ENCODE results near the gene JAKMIP1. TPM values are rescaled to one million over a fixed set of nuclear protein-coding genes. Genes with fewer than 3 reads are reported as not detected.

Gene JAKMIP1
- total RNA-seq, 1 donor from 2014 or later, result 0.54 TPM

DNA sequence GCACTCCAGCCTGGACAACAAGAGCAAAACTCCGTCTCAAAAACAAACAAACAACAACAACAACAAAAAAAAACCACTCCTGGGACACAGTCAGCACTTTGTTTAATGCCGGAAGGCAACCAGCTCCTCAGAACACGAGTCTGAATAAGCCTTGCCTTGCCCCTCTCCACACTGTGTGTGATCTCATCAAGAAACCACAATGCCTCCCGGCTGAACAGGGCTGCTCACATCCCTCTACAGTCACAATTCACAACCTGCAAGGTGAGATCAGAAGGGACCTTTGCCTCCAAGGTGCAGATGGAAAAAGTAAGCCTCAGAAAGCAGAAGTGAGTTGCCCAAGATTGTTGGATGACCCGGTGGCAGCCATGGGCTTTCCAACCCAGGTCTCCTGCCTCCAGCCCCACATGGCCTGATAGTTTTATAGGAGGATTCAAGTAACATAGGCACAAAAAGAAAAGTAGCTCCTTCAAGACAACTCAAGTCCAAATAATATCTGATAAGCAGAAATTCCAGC is 80.8 kb downstream of the JAKMIP1 start:
- Mint-ChIP-seq H3K9me3 (no peaks in the 10 kb centered on the region), H3K36me3 (ENCODE audit: low read depth) (no peaks in the 10 kb centered on the region), H3K27me3 (ENCODE audit: low read depth) (peaks cover 25% of the 10 kb centered on the region), H3K4me1 (no peaks in the 10 kb centered on the region), H3K4me3 (no peak overlapping the region), H3K27ac (ENCODE audit: unreplicated experiment) (no peak overlapping the region)
- TF ChIP-seq CTCF (conservative IDR thresholded peaks at IDR 0.05), result no peak
- DNase-seq (ENCODE audit: low read depth, low spot score), result no peak

DNA sequence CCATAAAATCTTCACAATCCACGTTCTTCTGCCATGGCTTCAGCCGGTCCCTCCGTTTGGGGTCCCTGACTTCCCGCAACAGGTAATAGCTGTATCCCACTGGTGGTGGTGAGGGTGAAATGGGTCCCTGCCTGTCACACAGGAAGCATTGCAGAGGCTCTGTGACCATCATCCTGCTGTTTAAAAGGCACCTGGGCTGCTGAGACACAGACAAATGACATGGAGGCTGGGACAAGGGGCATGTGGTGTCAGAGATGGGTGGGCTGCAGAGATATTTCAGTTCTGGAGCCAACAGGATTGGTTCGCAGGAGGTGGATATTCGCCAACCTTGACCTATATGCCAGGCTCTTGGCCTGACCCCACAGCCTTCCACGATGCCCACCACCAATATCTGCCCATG is 82.1 kb downstream of the JAKMIP1 start:
- no peak overlapping the region for H3K27ac Mint-ChIP-seq (ENCODE audit: unreplicated experiment)
- TF ChIP-seq CTCF (conservative IDR thresholded peaks at IDR 0.05), result no peak
- no peaks in the 10 kb centered on the region for H3K36me3 Mint-ChIP-seq (ENCODE audit: low read depth)
- H3K4me3 Mint-ChIP-seq, result no peak overlapping the region
- H3K4me1 Mint-ChIP-seq, result no peaks in the 10 kb centered on the region
- no peak for DNase-seq (ENCODE audit: low read depth, low spot score)
- no peaks in the 10 kb centered on the region for H3K9me3 Mint-ChIP-seq
- H3K27me3 Mint-ChIP-seq (ENCODE audit: low read depth), result peaks cover 28% of the 10 kb centered on the region

DNA sequence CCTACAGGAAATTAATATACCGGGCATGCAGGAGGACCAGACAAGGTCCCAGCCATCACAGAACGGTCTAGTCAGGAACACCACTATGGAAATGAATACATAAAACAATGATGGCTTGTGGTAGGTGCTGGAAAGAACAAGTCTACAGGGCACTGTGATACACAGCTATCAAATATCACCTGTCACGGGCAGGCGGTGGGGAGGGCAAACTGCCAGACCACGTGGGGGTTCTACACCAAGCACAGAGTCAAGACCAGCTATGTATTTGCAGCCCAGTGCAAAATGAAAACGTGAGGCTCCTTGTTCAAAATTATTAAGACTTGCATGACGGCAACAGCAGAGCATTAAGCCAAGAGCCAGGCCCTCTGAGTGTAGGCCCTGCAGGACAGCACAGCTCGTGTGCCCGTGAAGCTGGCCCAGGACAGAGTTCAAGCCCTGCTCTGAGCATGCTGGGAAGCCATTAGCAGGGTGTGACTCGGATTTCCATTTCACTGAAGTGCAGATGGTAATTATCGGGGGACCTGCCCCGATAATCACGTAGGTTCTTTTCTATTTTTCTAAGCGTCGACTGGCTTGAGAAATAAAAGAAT is 83.6 kb downstream of the JAKMIP1 start:
- Mint-ChIP-seq H3K27me3 (ENCODE audit: low read depth) (peaks cover 28% of the 10 kb centered on the region), H3K36me3 (ENCODE audit: low read depth) (no peaks in the 10 kb centered on the region), H3K4me3 (no peak overlapping the region), H3K27ac (ENCODE audit: unreplicated experiment) (no peak overlapping the region), H3K9me3 (no peaks in the 10 kb centered on the region), H3K4me1 (no peaks in the 10 kb centered on the region)
- DNase-seq (ENCODE audit: low read depth, low spot score), result no peak
- no peak for TF ChIP-seq CTCF (conservative IDR thresholded peaks at IDR 0.05)

DNA sequence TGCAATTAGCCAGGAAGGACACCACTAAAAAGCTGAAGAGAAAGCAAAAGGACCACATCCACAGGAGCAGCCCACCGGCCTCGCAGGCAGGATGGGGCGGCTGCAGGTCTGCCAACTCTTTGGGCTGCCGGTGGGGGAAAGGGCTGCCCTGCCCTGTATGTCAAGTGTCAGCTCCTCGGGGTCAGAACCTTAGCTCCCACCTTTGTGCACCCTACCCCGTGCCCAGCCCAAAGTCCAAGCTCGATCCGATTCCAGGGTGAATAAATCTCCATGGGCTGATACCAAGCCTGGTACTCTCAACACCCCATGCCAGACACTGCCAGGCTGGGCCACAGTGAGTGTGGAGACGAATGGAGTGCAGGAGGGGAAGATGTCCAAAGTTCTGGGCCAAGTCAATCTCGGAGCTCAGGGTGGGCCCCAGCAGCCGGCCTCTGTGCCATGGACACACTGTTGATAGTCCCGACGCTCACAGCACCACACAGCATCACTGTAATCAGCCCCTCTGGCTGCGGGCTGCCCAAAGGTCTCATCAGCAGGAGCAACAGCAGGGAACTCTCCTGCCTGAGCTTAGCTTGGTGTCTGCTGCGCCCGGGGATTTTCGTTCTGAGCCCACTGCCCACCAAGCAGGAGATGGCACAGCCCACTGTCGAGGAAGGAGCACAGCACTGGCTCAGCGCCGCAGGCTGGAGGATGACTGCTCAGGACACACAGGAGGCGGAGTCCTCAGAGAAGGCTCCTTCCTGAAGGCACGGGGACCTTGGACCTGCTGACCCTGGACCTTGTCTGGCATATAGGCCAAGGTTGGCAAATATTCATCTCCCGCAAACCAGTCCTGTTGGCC is 84.4 kb downstream of the JAKMIP1 start:
- Mint-ChIP-seq H3K4me1 (no peaks in the 10 kb centered on the region), H3K27ac (ENCODE audit: unreplicated experiment) (no peak overlapping the region), H3K27me3 (ENCODE audit: low read depth) (peaks cover 28% of the 10 kb centered on the region), H3K36me3 (ENCODE audit: low read depth) (no peaks in the 10 kb centered on the region), H3K4me3 (no peak overlapping the region), H3K9me3 (no peaks in the 10 kb centered on the region)
- no peak for DNase-seq (ENCODE audit: low read depth, low spot score)
- TF ChIP-seq CTCF (conservative IDR thresholded peaks at IDR 0.05), result no peak

DNA sequence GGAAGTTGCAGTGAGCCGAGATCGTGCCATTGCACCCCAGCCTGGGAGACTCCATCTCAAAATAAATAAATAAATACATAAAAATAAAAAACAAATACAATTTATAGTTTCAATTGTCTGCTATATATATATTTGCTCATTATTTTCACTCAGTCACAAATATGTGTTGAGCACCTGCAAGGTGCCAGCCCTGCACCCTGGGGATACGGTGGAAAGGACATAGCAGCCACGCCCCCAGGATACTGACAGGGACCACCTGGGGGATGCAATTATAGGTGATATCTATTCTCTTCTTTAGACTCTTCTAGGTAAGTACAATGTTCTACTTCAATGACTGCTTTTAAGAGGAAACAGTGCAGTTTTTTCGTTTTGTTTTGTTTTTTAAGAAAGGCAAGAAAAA is 85.0 kb downstream of the JAKMIP1 start:
- no peaks in the 10 kb centered on the region for H3K4me1 Mint-ChIP-seq
- no peaks in the 10 kb centered on the region for H3K9me3 Mint-ChIP-seq
- H3K27ac Mint-ChIP-seq (ENCODE audit: unreplicated experiment), result no peak overlapping the region
- TF ChIP-seq CTCF (conservative IDR thresholded peaks at IDR 0.05), result no peak
- H3K4me3 Mint-ChIP-seq, result no peak overlapping the region
- H3K36me3 Mint-ChIP-seq (ENCODE audit: low read depth), result no peaks in the 10 kb centered on the region
- no peak for DNase-seq (ENCODE audit: low read depth, low spot score)
- H3K27me3 Mint-ChIP-seq (ENCODE audit: low read depth), result peaks cover 28% of the 10 kb centered on the region
